Esophagus squamous epithelium (tissue), 5 donors: ENCODE measurements around the gene GGACT. TPM values are rescaled to one million over a fixed set of nuclear protein-coding genes. Genes with fewer than 3 reads are reported as not detected.

Source experiments
- DNase-seq: peaks from one replicate; lab custom pipeline; 2025; lab: John Stamatoyannopoulos, UW
- H3K27ac ChIP-seq, 4 donors: fragments of 200-600 bp; sonication (generic); one replicate each; pipeline ENCODE4 v1.5.1; 2016 to 2019; ENCODE audit warnings: mild to moderate bottlenecking in 1 of 4
- H3K27me3 ChIP-seq, 4 donors: fragments of 200-600 bp; sonication (generic); 1 replicate in 3 of 4; 2 replicates in 1 of 4; pipeline versions ENCODE4 v1.5.1 to v1.6.0; 2017 to 2021; ENCODE audit warnings: antibody characterized with exemption in 1 of 4
- H3K36me3 ChIP-seq, 3 donors: fragments of 200-600 bp; sonication (generic); one replicate each; pipeline ENCODE4 v1.5.1; 2016 to 2019
- H3K4me1 ChIP-seq, 3 donors: fragments of 200-600 bp; sonication (generic); one replicate each; pipeline ENCODE4 v1.5.1; 2017 to 2019
- H3K4me3 ChIP-seq, 4 donors: fragments of 200-600 bp; sonication (generic); 1 replicate in 3 of 4; 2 replicates in 1 of 4; pipeline ENCODE4 v1.5.1; 2016 to 2019; ENCODE audit warnings: mild to moderate bottlenecking in 2 of 4, moderate library complexity in 1 of 4
- H3K9me3 ChIP-seq, 3 donors: fragments of 200-600 bp; sonication (generic); one replicate each; pipeline ENCODE4 v1.5.1; 2016 to 2019
- POLR2A ChIP-seq, 4 donors: fragments of 450-650 bp; IDR thresholded peaks; one replicate each; pipeline ENCODE4 v1.6.1; 2017; ENCODE audit warnings: antibody characterized with exemption in 4 of 4, mild to moderate bottlenecking in 4 of 4, moderate library complexity in 3 of 4
- WGBS, 2 donors: methylation state at CpG; one replicate each; pipeline ENCODE4 v1.1.5; 2018; 5-methylcytosine and 5-hydroxymethylcytosine counted together
- intact Hi-C: fragments of 100-400 bp; cut with DNase I; formaldehyde crosslinking; loops from one replicate; pipeline ENCODE4 v1.15.0; 2022
- total RNA-seq, 4 donors: library from RNA; depleted of rRNA; stranded (reverse); fragments of >200 nt; gene quantifications; one replicate each; pipeline ENCODE4 v1.1.0, GENCODE V29; 2016
- TF ChIP-seq, protein P1 (sequence below), 6 experiments: fragments of 450-650 bp in 4 of 6; fragments of 200-600 bp in 2 of 6; sonication (generic) in 2 of 6; IDR thresholded peaks; one replicate each; pipeline ENCODE4 v1.5.1; 2016 to 2019; ENCODE audit warnings: antibody characterized with exemption in 6 of 6, mild to moderate bottlenecking in 4 of 6, moderate library complexity in 4 of 6
- donor health status: DM: yes; HTN: yes; CAD: no.

GGACT gene
- total RNA-seq, 4 donors from 2014 or later, result 0.75 to 5.1 (median 2.0) TPM

DNA sequence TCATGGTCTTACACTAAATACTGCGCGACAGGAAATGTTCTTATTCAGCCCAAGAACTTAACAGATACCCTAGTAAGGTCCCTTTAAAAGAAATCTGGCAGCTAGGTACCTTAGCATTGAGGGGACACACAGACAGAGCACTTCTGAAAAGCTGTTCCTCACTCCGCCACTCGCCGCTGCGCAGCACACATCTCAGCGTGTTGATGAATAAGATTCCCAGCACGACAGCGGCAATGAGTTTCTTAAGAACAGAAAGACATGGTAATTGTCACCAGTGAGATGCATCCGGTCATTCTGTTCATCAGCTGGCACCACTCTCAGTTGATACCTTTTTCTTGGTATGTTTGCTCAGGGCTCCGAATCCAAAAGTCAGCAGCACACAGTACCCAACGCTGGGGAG is 46.1 kb upstream of the GGACT start:
- Histone ChIP-seq H3K4me3 (no peak overlapping the region), H3K36me3 (peaks cover 0 to 78% (median 0%) of the 10 kb centered on the region in 3 donors), H3K27ac (no peak overlapping the region), H3K9me3 (no peaks in the 10 kb centered on the region), H3K4me1 (peaks cover 0 to 15% (median 11%) of the 10 kb centered on the region in 3 donors), H3K27me3 (no peaks in the 10 kb centered on the region)
- no peak for DNase-seq
- no peak for TF ChIP-seq POLR2A (IDR thresholded peaks at IDR 0.05)
- TF ChIP-seq, protein P1, sequence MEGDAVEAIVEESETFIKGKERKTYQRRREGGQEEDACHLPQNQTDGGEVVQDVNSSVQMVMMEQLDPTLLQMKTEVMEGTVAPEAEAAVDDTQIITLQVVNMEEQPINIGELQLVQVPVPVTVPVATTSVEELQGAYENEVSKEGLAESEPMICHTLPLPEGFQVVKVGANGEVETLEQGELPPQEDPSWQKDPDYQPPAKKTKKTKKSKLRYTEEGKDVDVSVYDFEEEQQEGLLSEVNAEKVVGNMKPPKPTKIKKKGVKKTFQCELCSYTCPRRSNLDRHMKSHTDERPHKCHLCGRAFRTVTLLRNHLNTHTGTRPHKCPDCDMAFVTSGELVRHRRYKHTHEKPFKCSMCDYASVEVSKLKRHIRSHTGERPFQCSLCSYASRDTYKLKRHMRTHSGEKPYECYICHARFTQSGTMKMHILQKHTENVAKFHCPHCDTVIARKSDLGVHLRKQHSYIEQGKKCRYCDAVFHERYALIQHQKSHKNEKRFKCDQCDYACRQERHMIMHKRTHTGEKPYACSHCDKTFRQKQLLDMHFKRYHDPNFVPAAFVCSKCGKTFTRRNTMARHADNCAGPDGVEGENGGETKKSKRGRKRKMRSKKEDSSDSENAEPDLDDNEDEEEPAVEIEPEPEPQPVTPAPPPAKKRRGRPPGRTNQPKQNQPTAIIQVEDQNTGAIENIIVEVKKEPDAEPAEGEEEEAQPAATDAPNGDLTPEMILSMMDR (IDR thresholded peaks at IDR 0.05), result no peak
- intact Hi-C loops, result no loop called here
- 87 to 95% methylated on average over 10 to 12 of the region's 12 CpGs for WGBS, 2 donors

DNA sequence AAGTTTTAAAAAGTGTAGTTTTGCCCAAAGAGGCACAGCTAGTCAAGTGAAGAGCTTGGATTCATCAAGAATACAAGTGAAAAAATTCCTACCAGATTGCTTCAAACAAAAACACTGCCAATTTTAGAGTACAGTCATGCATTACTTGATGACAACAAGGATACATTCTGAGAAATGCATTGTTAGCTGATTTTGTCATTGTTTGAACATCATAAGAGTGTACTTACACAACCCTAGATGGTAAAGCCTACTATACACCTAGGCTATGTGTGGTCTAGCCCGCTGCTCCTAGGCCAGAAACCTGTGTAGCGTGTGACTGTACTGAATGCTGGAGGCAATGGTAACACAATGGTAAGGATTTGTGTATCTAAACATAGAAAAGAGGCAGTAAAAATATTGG is 44.9 kb upstream of the GGACT start:
- 15 to 23% methylated on average over 2 of the region's 2 CpGs for WGBS, 2 donors
- no peaks in the 10 kb centered on the region for H3K27me3 ChIP-seq
- peak overlapping the region; percentile 50 to 63 (median 61) for H3K27ac ChIP-seq
- peaks cover 0 to 78% (median 0%) of the 10 kb centered on the region in 3 donors for H3K36me3 ChIP-seq
- no peaks in the 10 kb centered on the region for H3K9me3 ChIP-seq
- H3K4me3 ChIP-seq, result no peak overlapping the region
- intact Hi-C loops, result no loop called here
- H3K4me1 ChIP-seq, result peaks cover 0 to 15% (median 11%) of the 10 kb centered on the region in 3 donors
- no peak for DNase-seq
- no peak for TF ChIP-seq POLR2A (IDR thresholded peaks at IDR 0.05)
- TF ChIP-seq, protein P1 (IDR thresholded peaks at IDR 0.05), result no peak

GRCh38 chr13:100630555-100630954 is 42.0 kb upstream of the GGACT start:
- intact Hi-C loops, result no loop called here
- peaks cover 0 to 15% (median 11%) of the 10 kb centered on the region in 3 donors for H3K4me1 ChIP-seq
- H3K27ac ChIP-seq, result no peak overlapping the region
- H3K9me3 ChIP-seq, result no peaks in the 10 kb centered on the region
- TF ChIP-seq POLR2A (IDR thresholded peaks at IDR 0.05), result no peak
- TF ChIP-seq, protein P1 (IDR thresholded peaks at IDR 0.05), result no peak
- 71 to 82% methylated on average over 8 of the region's 8 CpGs for WGBS, 2 donors
- no peak overlapping the region for H3K4me3 ChIP-seq
- DNase-seq, result no peak
- peaks cover 5 to 73% (median 7%) of the 10 kb centered on the region in 3 donors for H3K36me3 ChIP-seq
- H3K27me3 ChIP-seq, result no peaks in the 10 kb centered on the region

DNA sequence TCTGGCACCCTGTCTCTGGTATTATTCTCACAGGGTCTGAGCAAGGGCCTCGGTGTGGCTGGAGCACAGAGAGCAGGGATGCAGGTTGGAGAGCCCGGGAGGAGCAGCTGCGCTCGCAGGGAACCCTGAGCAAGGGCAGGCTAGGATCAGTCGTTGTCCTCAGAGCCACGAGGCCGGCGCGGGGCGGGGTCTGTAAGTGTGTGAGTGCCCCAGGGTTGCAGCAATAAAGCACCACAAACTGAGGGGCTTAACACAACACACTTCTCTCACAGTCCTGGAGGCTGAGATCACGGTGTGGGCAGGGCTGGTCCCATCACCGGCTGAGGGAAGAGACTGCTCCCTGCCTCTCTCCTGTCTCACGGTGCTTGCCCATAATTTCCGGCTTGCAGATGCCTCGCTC is 38.5 kb upstream of the GGACT start:
- H3K4me1 ChIP-seq, result no peaks in the 10 kb centered on the region
- H3K27me3 ChIP-seq, result no peaks in the 10 kb centered on the region
- intact Hi-C loops, result no loop called here
- H3K4me3 ChIP-seq, result no peak overlapping the region
- TF ChIP-seq, protein P1 (IDR thresholded peaks at IDR 0.05), result no peak
- no peak for TF ChIP-seq POLR2A (IDR thresholded peaks at IDR 0.05)
- H3K36me3 ChIP-seq, result peaks cover 5 to 84% (median 7%) of the 10 kb centered on the region in 3 donors
- H3K9me3 ChIP-seq, result no peaks in the 10 kb centered on the region
- 90 to 100% methylated on average over 2 to 11 of the region's 15 CpGs for WGBS, 2 donors
- no peak for DNase-seq
- H3K27ac ChIP-seq, result no peak overlapping the region

DNA sequence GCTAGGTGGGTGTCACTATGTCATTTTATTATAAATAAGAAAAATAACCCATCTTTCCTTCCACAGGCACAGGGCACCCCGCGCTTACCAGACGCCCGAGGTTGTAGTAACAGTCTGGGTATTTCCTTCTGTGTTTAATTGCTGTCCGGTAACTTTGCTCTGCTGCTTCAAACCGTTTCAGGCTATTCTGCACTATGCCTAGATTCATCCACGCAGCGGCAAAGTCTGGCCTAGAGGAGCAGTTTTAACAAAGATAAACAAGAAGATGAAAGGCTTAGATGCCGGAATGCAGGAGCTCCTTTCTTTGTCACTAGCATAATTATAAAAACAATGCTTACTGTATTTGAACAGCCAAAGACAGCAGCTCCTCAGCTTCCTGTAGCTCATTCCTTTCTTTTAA is 36.9 kb upstream of the GGACT start:
- H3K36me3 ChIP-seq, result peaks cover 5 to 85% (median 7%) of the 10 kb centered on the region in 3 donors
- H3K4me1 ChIP-seq, result no peaks in the 10 kb centered on the region
- no peak overlapping the region for H3K27ac ChIP-seq
- H3K27me3 ChIP-seq, result no peaks in the 10 kb centered on the region
- no peaks in the 10 kb centered on the region for H3K9me3 ChIP-seq
- no peak for TF ChIP-seq POLR2A (IDR thresholded peaks at IDR 0.05)
- TF ChIP-seq, protein P1 (IDR thresholded peaks at IDR 0.05), result no peak
- no peak for DNase-seq
- H3K4me3 ChIP-seq, result no peak overlapping the region
- intact Hi-C loops, result no loop called here
- WGBS, 2 donors, result 75 to 78% methylated on average over 9 of the region's 9 CpGs
